Esophagus squamous epithelium (tissue), 5 donors: ENCODE measurements around the gene SAMD1. TPM values are rescaled to one million over a fixed set of nuclear protein-coding genes. Genes with fewer than 3 reads are reported as not detected.
A peak's percentile ranks its signal among the peaks of the same experiment; 100 is the strongest.

Experiments used
- DNase-seq: peaks from one replicate; lab custom pipeline; 2025; lab: John Stamatoyannopoulos, UW
- H3K27ac ChIP-seq, 4 donors: fragments of 200-600 bp; sonication (generic); one replicate each; pipeline ENCODE4 v1.5.1; 2016 to 2019; ENCODE audit warnings: mild to moderate bottlenecking in 1 of 4
- H3K27me3 ChIP-seq, 4 donors: fragments of 200-600 bp; sonication (generic); 1 replicate in 3 of 4; 2 replicates in 1 of 4; pipeline versions ENCODE4 v1.5.1 to v1.6.0; 2017 to 2021; ENCODE audit warnings: antibody characterized with exemption in 1 of 4
- H3K36me3 ChIP-seq, 3 donors: fragments of 200-600 bp; sonication (generic); one replicate each; pipeline ENCODE4 v1.5.1; 2016 to 2019
- H3K4me1 ChIP-seq, 3 donors: fragments of 200-600 bp; sonication (generic); one replicate each; pipeline ENCODE4 v1.5.1; 2017 to 2019
- H3K4me3 ChIP-seq, 4 donors: fragments of 200-600 bp; sonication (generic); 1 replicate in 3 of 4; 2 replicates in 1 of 4; pipeline ENCODE4 v1.5.1; 2016 to 2019; ENCODE audit warnings: mild to moderate bottlenecking in 2 of 4, moderate library complexity in 1 of 4
- H3K9me3 ChIP-seq, 3 donors: fragments of 200-600 bp; sonication (generic); one replicate each; pipeline ENCODE4 v1.5.1; 2016 to 2019
- CTCF ChIP-seq, 6 experiments: fragments of 450-650 bp in 4 of 6; fragments of 200-600 bp in 2 of 6; sonication (generic) in 2 of 6; IDR thresholded peaks; one replicate each; pipeline ENCODE4 v1.5.1; 2016 to 2019; ENCODE audit warnings: antibody characterized with exemption in 6 of 6, mild to moderate bottlenecking in 4 of 6, moderate library complexity in 4 of 6
- POLR2A ChIP-seq, 4 donors: fragments of 450-650 bp; IDR thresholded peaks; one replicate each; pipeline ENCODE4 v1.6.1; 2017; ENCODE audit warnings: antibody characterized with exemption in 4 of 4, mild to moderate bottlenecking in 4 of 4, moderate library complexity in 3 of 4
- WGBS, 2 donors: methylation state at CpG; one replicate each; pipeline ENCODE4 v1.1.5; 2018; 5-methylcytosine and 5-hydroxymethylcytosine counted together
- intact Hi-C: fragments of 100-400 bp; cut with DNase I; formaldehyde crosslinking; loops from one replicate; pipeline ENCODE4 v1.15.0; 2022
- total RNA-seq, 4 donors: library from RNA; depleted of rRNA; stranded (reverse); fragments of >200 nt; gene quantifications; one replicate each; pipeline ENCODE4 v1.1.0, GENCODE V29; 2016
- donor health status: DM: yes; HTN: yes; CAD: no.

Gene SAMD1
- total RNA-seq, 4 donors from 2014 or later = 16.8 to 32.2 (median 27.1) TPM

DNA sequence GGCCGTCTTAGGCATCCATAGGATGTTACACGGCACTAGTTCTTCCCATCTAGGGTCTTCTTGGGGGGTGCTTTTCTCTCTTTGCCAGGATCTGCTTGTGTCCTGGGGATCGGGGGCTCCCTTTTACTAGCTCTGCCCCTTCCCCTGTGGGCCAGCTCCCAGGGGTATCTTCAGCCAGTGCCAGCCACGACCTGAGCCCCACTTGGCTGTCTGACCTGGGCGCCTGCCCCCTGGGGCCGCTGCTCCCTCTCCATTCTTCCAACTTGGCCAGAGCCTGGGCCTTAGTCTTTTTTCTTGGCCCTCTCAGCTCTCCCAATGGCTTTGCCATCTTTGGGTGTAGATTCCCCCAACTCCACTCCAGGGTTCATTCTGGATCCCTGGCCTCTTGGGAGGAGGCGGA is 23.9 kb upstream of the SAMD1 start:
- no peaks in the 10 kb centered on the region for H3K36me3 ChIP-seq
- no peak for TF ChIP-seq CTCF (IDR thresholded peaks at IDR 0.05)
- TF ChIP-seq POLR2A (IDR thresholded peaks at IDR 0.05) = no peak
- H3K27ac ChIP-seq = peak overlapping the region; percentile 73 to 95 (median 86)
- peaks cover 35 to 80% (median 48%) of the 10 kb centered on the region in 3 donors for H3K4me1 ChIP-seq
- DNase-seq = no peak
- no peak overlapping the region for H3K4me3 ChIP-seq
- intact Hi-C loops = no loop called here
- H3K9me3 ChIP-seq = no peaks in the 10 kb centered on the region
- WGBS, 2 donors = 86 to 89% methylated on average over 5 to 6 of the region's 7 CpGs
- H3K27me3 ChIP-seq = no peaks in the 10 kb centered on the region

DNA sequence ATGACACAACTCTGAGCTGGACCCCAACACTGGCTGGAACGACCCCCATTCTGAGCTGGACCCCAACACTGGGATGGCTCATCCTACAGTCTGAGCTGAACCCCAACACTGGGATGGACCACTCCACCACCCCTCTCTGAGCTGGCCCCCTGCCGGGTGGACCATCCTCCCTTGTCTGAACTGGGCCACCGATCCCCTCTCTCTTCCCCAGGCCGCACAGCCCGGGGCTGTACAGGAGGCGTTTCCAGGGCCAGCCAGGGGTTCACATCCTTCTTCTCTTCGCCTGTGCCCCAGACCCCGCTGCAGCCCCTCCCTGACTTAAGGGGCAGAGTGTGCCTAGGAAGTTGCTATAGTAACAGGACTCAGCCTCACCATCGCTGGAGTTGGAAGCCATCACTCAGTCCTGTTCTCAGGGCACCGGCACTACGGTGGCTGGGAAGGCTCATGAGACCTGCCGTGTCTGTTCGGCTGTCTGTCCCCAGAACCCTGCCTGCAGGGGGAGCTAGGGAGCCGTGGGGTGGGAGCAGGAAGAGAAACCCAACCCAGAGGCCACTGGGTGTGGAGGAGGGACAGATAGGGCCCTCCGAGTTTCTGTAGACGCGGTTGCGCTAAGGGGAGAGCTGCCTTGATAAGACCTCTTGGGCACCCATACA is 23.3 kb upstream of the SAMD1 start:
- Histone ChIP-seq H3K27ac (peak overlapping the region; percentile 73 to 95 (median 86)), H3K27me3 (no peaks in the 10 kb centered on the region), H3K9me3 (no peaks in the 10 kb centered on the region), H3K36me3 (no peaks in the 10 kb centered on the region), H3K4me3 (no peak overlapping the region), H3K4me1 (peaks cover 33 to 74% (median 42%) of the 10 kb centered on the region in 3 donors)
- WGBS, 2 donors = 89 to 100% methylated on average over 6 to 10 of the region's 18 CpGs
- no peak for DNase-seq
- intact Hi-C loops = no loop called here
- TF ChIP-seq POLR2A (IDR thresholded peaks at IDR 0.05) = no peak
- peak in 1 of 6 experiments; percentile 30 for TF ChIP-seq CTCF (IDR thresholded peaks at IDR 0.05)

GRCh38 chr19:14112809-14113385 is 22.3 kb upstream of the SAMD1 start:
- no peaks in the 10 kb centered on the region for H3K27me3 ChIP-seq
- intact Hi-C loops = no loop called here
- TF ChIP-seq CTCF (IDR thresholded peaks at IDR 0.05) (no peak), POLR2A (IDR thresholded peaks at IDR 0.05) (no peak)
- H3K36me3 ChIP-seq = no peaks in the 10 kb centered on the region
- no peaks in the 10 kb centered on the region for H3K9me3 ChIP-seq
- no peak for DNase-seq
- peaks cover 26 to 74% (median 45%) of the 10 kb centered on the region in 3 donors for H3K4me1 ChIP-seq
- H3K4me3 ChIP-seq = peak overlapping the region in 3 of 4 donors; percentile 7 to 42 (median 15)
- 36 to 50% methylated on average over 6 to 8 of the region's 12 CpGs for WGBS, 2 donors
- H3K27ac ChIP-seq = peak overlapping the region; percentile 73 to 95 (median 86)

DNA sequence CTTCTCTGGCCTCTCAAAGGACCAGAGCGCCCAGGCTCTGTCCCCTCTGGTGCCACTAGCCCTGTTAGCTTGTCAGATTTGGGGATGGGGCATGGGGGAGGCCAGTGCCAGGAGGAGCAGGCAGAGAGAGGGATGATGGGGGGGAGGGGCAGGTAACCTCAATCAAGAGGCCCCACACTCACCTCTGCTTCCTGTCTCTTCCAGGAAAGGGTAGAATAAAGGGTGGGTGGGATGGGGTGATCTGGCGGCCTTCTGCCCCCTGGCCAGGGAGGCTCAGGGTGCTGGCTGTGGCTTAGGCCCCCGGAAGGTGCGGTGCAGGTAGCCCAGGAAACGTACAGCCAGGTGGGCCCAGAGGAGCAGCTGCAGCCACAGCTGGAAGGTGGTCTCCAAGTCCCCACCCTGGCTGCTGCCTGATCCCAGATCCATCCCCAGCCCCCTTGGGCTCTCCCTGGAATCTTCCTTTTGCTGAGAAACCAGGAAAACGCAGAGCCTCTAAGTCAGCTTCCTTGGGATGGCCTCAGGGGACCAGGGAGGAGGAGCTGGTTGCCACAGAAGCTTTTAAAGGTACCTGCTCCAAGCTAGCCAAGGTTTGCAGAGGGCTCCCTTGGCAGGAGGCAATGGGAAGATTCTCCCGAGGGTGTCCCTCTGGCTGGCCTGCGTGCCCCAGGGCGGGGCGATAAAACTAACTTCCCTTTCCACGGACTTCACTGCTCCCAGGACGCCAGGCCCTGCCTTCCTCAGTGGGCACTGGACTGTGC is 21.7 kb upstream of the SAMD1 start:
- Histone ChIP-seq H3K36me3 (peaks cover 0 to 6% (median 0%) of the 10 kb centered on the region in 3 donors), H3K9me3 (no peaks in the 10 kb centered on the region), H3K27me3 (no peaks in the 10 kb centered on the region), H3K27ac (peak overlapping the region; percentile 73 to 95 (median 86)), H3K4me1 (peaks cover 26 to 81% (median 50%) of the 10 kb centered on the region in 3 donors), H3K4me3 (peak overlapping the region in 3 of 4 donors; percentile 7 to 42 (median 15))
- DNase-seq = no peak
- 40 to 90% methylated on average over 3 of the region's 12 CpGs for WGBS, 2 donors
- intact Hi-C loops = no loop called here
- TF ChIP-seq CTCF (IDR thresholded peaks at IDR 0.05) (no peak), POLR2A (IDR thresholded peaks at IDR 0.05) (no peak)
